GM19455 (cell line): Measurements from ENCODE around the gene TENM4.
"Not testable (repeated sequence)": the region's sequence is repeated elsewhere in the genome, so short reads cannot be mapped to it uniquely, and the experiment has no call there.

Experiments used
- ATAC-seq: cut with Tn5 transposase; IDR thresholded peaks from one replicate; pipeline ENCODE4 v1.9.1; 2021; ENCODE audit not compliant: unreplicated experiment

The TENM4 gene

GRCh38 chr11:78635814-78636506, 804.9 kb downstream of the TENM4 start:
- no peak for ATAC-seq

DNA sequence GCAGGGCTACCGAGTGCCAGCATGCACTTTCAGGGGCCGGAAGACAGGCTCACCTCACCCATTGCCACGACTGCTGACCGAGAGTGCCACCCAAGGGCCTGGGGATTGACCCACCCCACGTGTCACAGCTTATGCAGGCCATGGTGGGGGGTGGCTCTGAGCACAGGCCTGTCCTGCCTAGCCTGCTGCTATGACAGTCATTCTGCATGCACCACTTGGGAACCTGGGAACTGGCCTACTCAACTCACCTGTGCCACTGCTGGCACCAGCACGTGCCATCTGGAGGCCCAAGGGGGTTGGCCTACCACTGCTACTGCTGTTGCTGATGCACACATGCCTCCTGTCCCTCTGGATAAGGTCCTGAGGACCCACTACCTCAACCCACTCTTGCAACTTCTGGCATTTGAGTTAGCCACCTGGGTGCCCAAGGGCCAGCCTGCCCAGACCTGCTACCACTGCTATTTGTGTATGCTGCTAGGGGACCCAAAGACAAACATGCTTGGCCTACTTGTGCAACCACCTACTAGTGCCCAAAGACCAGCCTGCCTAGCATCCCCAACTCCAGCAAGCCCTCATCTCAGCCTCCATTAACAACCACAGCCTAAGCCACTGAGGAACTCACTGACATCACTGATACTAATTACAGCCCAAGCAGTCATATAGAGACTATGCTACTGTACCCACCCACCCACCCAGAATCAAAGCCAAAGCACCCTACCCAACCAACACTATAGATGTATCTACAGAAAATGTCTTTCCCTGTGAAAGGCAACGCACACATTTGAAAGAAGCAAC, 807.1 kb downstream of the TENM4 start:
- ATAC-seq, result no peak

DNA sequence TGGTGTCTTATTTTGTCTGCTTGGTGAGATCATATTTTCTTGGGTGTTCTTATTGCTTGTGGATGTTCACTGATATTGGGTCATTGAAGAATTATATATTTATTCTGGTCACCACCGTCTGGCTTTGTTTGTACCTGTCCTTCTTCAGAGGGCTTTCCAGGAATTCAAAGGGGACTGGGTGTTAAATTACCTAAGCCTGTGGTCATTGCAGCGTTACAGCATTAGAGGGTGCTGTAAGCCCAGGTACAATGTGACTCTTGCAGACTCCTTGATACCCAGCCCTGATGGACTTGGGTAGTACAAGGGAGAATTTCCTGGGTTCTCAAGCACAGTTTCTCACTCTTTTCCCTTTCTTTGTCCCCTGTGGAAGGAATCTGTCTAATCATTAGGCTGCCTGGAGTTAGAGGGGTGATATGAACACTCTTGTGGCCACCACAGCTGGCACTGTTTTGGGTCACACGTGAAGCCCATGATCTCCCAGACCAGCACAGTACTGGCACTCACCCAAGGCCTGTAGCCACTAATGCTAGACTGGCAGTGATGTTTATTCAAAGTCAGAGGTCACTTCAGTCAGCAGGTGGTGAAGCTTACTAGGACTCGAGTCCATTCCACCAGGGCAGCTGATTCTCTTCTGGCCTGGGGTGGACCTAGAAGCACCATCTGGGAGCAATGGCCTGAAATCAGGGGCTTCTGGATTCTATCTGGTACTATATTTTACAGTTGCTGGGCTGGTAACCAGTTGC, 810.1 kb downstream of the TENM4 start:
- no peak for ATAC-seq

DNA sequence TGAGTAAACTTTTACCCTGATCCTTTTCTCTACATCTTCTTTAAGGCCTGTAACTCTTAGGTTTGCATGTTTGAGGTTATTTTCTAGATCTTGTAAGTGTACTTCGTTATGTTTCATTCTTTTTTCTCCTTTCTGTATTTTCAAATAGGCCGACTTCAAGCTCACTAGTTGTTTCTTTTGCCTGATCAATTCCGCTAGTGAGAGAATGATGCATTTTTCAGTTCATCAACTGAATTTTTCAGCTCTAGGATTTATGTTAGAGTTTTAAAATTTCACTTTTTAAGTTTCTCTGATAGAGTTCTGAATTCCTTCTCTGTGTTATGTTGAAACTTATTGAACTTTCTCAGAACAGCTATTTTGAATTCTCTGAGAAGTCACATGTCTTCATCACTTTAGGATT, 810.7 kb downstream of the TENM4 start:
- no peak for ATAC-seq

GRCh38 chr11:78622666-78623065, 818.2 kb downstream of the TENM4 start:
- ATAC-seq, result no peak

GRCh38 chr11:78620159-78620558, 820.7 kb downstream of the TENM4 start:
- ATAC-seq, result no peak

DNA sequence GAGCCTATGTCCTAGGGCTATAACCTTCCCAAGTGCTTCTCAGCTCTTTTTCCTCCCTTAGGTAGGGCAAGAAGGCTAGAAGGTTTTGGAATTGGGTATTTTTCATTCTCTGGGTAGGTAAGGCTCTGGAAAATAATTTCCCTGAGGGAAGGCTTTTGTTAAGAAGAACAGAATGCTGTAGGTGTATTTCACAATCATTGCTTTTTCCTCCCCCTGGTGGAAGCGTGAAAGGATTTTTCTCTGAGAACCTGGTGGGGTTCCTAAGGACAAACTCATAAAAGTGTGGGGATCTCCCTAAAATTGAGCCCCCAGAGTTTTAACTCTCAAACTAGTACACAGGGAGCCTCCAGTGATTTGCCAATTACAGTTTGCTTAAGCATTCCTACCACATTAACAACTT, 825.1 kb downstream of the TENM4 start:
- no peak for ATAC-seq

GRCh38 chr11:78613378-78613813, 827.4 kb downstream of the TENM4 start:
- ATAC-seq, result no peak

DNA sequence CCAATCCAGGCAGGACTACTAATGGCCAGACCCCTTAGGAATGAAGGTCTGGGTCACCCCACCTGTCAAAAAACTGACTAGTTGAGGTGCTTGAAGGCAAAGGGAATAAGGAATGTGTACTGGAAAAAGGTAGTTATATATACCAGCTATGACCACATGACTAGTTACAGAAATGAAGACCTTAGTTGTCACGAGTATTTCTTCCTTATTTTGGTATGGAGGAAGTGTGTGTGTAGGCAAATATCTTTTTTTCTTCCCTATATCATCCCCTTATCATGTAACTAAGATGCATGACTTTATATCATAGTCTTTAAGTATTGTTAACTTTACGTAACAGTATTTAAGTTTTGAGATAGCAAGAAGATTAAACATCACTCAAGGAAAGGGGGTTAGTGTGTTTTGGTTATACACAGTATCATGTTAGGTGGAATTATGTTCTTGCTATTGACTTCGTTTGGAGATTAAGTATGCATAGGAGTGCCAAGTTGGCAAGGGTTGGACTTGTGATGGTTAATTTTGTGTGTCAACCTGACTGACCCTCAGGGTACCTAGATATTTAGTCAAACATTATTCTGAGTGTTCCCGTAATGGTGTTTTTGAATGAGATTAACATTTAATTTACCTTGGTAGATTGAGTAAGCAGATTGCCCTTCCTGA, 828.0 kb downstream of the TENM4 start:
- no peak for ATAC-seq

GRCh38 chr11:78609321-78609720, 831.5 kb downstream of the TENM4 start:
- ATAC-seq, result not testable (repeated sequence)

- ATAC-seq, result no peak
Observed at GRCh38 chr11:78607696-78608095, 833.1 kb downstream of the TENM4 start.

DNA sequence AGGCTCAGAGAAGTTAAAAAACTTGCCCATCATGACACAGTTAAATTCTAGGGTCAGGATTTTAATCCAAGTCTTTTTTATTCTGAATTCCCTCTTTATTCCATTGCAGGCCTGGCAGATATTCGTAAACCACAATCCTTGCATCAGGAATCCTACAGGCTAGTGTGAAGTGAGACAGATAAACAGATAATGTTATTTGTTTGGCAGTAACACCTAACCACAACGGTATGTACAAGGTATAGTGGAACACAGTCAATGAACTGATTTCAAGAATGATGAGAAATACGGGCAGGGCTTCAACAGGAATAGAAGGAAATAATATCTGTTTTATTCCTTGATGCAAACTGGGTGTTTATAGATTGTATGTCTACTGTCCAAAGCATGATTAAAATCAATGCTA, 834.2 kb downstream of the TENM4 start:
- no peak for ATAC-seq

GRCh38 chr11:78605296-78605695, 835.5 kb downstream of the TENM4 start:
- ATAC-seq, result no peak

GRCh38 chr11:78603792-78604191, 837.0 kb downstream of the TENM4 start:
- no peak for ATAC-seq
